GM23248 (cell line): ENCODE results near the gene TMEM266. TPM values are rescaled to one million over a fixed set of nuclear protein-coding genes. Genes with fewer than 3 reads are reported as not detected.

Source experiments
- DNase-seq: peaks from one replicate; pipeline ENCODE4 v3.0.0-alpha.2; 2015
- H2AFZ ChIP-seq: fragments of 200-600 bp; sonication (generic); 2 replicates; pipeline ENCODE4 v1.6.1; 2016; ENCODE audit warnings: antibody characterized with exemption
- H3F3A ChIP-seq: fragments of 200-600 bp; sonication (generic); 2 replicates; pipeline ENCODE4 v1.6.1; 2016; ENCODE audit warnings: mild to moderate bottlenecking, antibody characterized with exemption, mixed run types; ENCODE audit not compliant: insufficient read depth
- H3K27ac ChIP-seq: fragments of 200-600 bp; sonication (generic); 2 replicates; pipeline ENCODE4 v1.5.1; 2016; ENCODE audit warnings: mild to moderate bottlenecking
- H3K27me3 ChIP-seq: fragments of 200-600 bp; sonication (generic); replicated peaks from 2 replicates; pipeline ENCODE4 v1.6.1; 2016; ENCODE audit warnings: mild to moderate bottlenecking; ENCODE audit not compliant: insufficient read depth
- H3K36me3 ChIP-seq: fragments of 200-600 bp; sonication (generic); 2 replicates; pipeline ENCODE4 v1.6.1; 2016; ENCODE audit warnings: low read depth, mild to moderate bottlenecking
- H3K4me1 ChIP-seq: fragments of 200-600 bp; sonication (generic); 2 replicates; pipeline ENCODE4 v1.6.1; 2016; ENCODE audit warnings: mild to moderate bottlenecking; ENCODE audit not compliant: insufficient read depth
- H3K4me2 ChIP-seq: fragments of 200-600 bp; sonication (generic); one replicate; pipeline ENCODE4 v1.6.1; 2016; ENCODE audit warnings: mild to moderate bottlenecking; ENCODE audit not compliant: unreplicated experiment
- H3K4me3 ChIP-seq: fragments of 200-600 bp; sonication (generic); 2 replicates; pipeline ENCODE4 v1.5.1; 2016; ENCODE audit warnings: mild to moderate bottlenecking
- H3K79me2 ChIP-seq: fragments of 200-600 bp; sonication (generic); 2 replicates; pipeline ENCODE4 v1.6.1; 2016; ENCODE audit warnings: mild to moderate bottlenecking; ENCODE audit not compliant: insufficient read depth
- H3K9ac ChIP-seq: fragments of 200-600 bp; sonication (generic); 2 replicates; pipeline ENCODE4 v1.6.1; 2016; ENCODE audit warnings: mild to moderate bottlenecking
- H3K9me2 ChIP-seq: fragments of 200-600 bp; sonication (generic); 2 replicates; pipeline ENCODE4 v1.6.1; 2016; ENCODE audit warnings: mixed run types, mild to moderate bottlenecking, moderate library complexity; ENCODE audit not compliant: insufficient read depth
- H3K9me3 ChIP-seq: fragments of 200-600 bp; sonication (generic); one replicate; pipeline ENCODE4 v1.6.1; 2017; ENCODE audit warnings: low read depth
- H4K20me1 ChIP-seq: fragments of 200-600 bp; sonication (generic); 2 replicates; pipeline ENCODE4 v1.6.0; 2016; ENCODE audit not compliant: insufficient read depth
- EZH2 ChIP-seq: fragments of 200-600 bp; sonication (generic); IDR thresholded peaks from 2 replicates; pipeline ENCODE4 v1.6.1; 2018; ENCODE audit warnings: antibody characterized with exemption, mild to moderate bottlenecking; ENCODE audit not compliant: insufficient read depth, poor library complexity, severe bottlenecking
- EZH2phosphoT487 ChIP-seq: fragments of 200-600 bp; sonication (generic); IDR thresholded peaks from 2 replicates; pipeline ENCODE4 v1.6.1; 2018; ENCODE audit warnings: antibody characterized with exemption, moderate library complexity, mild to moderate bottlenecking, low read depth; ENCODE audit not compliant: insufficient read depth
- WGBS, 2 experiments: methylation state at CpG; one replicate each; pipeline ENCODE4 v1.1.6; 2015 to 2017; ENCODE audit warnings: low lambda C conversion rate in 2 of 2, low coverage in 1 of 2; ENCODE audit errors: missing lambda C conversion rate in 2 of 2; 5-methylcytosine and 5-hydroxymethylcytosine counted together
- in situ Hi-C: fragments of 300-500 bp; cut with MboI; formaldehyde crosslinking; loops from 2 replicates; pipeline ENCODE4 v1.15.0; 2020
- polyA plus RNA-seq: library from polyadenylated mRNA; unstranded; fragments of >200 nt; fragmentation: Nextera tagmentation; extraction: Ambion mirVana; gene quantifications from 2 replicates; pipeline ENCODE4 v1.2.1, GENCODE V29; 2016
- total RNA-seq: library from RNA; depleted of rRNA; stranded (reverse); fragments of >200 nt; shearing (Covaris generic); gene quantifications from 2 replicates; pipeline ENCODE4 v1.2.3, GENCODE V29; 2014

TMEM266 gene
- total and polyA plus RNA-seq, 2 experiments from 2014 or later, result not detected

- WGBS, 2 experiments, result 35 to 51% methylated on average over 6 of the region's 6 CpGs
- Histone ChIP-seq H4K20me1 (no peaks in the 10 kb centered on the region), H3K9me2 (no peaks in the 10 kb centered on the region), H3K36me3 (no peaks in the 10 kb centered on the region), H3K4me2 (no peak overlapping the region), H3K27me3 (peaks cover 26% of the 10 kb centered on the region; the same call in 1 of the 2 replicates), H3K9ac (no peak overlapping the region), H3K27ac (no peak overlapping the region), H3K4me1 (no peaks in the 10 kb centered on the region), H3F3A (no peaks in the 10 kb centered on the region), H2AFZ (no peak overlapping the region), H3K79me2 (no peaks in the 10 kb centered on the region), H3K9me3 (no peaks in the 10 kb centered on the region), H3K4me3 (no peak overlapping the region)
- DNase-seq, result no peak
- in situ Hi-C loops, result no loop called here
- TF ChIP-seq EZH2phosphoT487, result no peak
These were observed 46.1 kb downstream of the TMEM266 start for GRCh38 chr15:76105911-76106310.

DNA sequence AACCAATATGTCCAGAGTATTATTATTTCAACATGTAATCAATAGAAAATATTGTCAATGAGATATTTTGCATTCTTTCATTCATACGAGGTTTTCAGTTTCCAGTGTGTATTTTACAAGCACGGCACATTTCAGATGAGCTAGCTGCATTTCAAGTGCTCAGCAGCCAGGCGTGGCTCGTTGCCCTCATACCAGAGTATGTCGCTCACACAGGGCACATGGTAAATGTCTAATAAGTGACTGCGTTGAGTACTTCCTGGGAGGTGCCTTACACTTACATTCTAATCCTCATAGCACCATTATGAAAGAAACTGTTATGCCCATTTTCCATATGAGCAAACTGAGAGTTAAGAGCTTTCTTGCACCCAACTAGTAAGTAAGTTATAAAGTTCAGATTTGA is 47.4 kb downstream of the TMEM266 start:
- Histone ChIP-seq H4K20me1 (no peaks in the 10 kb centered on the region), H3K9me2 (no peaks in the 10 kb centered on the region), H3K27ac (no peak overlapping the region), H3K36me3 (no peaks in the 10 kb centered on the region), H3K27me3 (peaks cover 17% of the 10 kb centered on the region; the same call in 1 of the 2 replicates), H3K9me3 (no peaks in the 10 kb centered on the region), H3K4me1 (no peaks in the 10 kb centered on the region), H3K4me2 (no peak overlapping the region), H3F3A (no peaks in the 10 kb centered on the region), H3K9ac (no peak overlapping the region), H3K79me2 (no peaks in the 10 kb centered on the region), H2AFZ (no peak overlapping the region), H3K4me3 (no peak overlapping the region)
- peak; percentile 31 for DNase-seq
- TF ChIP-seq EZH2 (no peak), EZH2phosphoT487 (no peak)
- in situ Hi-C loops, result no loop called here
- 40 to 42% methylated on average over 6 of the region's 6 CpGs for WGBS, 2 experiments

- Histone ChIP-seq H3F3A (no peaks in the 10 kb centered on the region), H3K27ac (no peak overlapping the region), H3K4me3 (no peak overlapping the region), H3K4me2 (no peak overlapping the region), H3K27me3 (peaks cover 17% of the 10 kb centered on the region; the same call in 1 of the 2 replicates), H3K9me3 (no peaks in the 10 kb centered on the region), H3K36me3 (no peaks in the 10 kb centered on the region), H2AFZ (no peak overlapping the region), H3K9ac (no peak overlapping the region), H4K20me1 (no peaks in the 10 kb centered on the region), H3K79me2 (no peaks in the 10 kb centered on the region), H3K4me1 (no peaks in the 10 kb centered on the region), H3K9me2 (no peaks in the 10 kb centered on the region)
- 16 to 19% methylated on average over 9 of the region's 9 CpGs for WGBS, 2 experiments
- DNase-seq, result no peak
- no peak for TF ChIP-seq EZH2phosphoT487
- no peak for TF ChIP-seq EZH2
- in situ Hi-C loops, result no loop called here
These were observed 48.4 kb downstream of the TMEM266 start for GRCh38 chr15:76108021-76108723.

- no peaks in the 10 kb centered on the region for H3K79me2 ChIP-seq
- no peak overlapping the region for H3K4me3 ChIP-seq
- no peaks in the 10 kb centered on the region for H3K9me2 ChIP-seq
- H3K4me1 ChIP-seq, result no peaks in the 10 kb centered on the region
- H2AFZ ChIP-seq, result no peak overlapping the region
- in situ Hi-C loops, result no loop called here
- no peak overlapping the region for H3K9ac ChIP-seq
- H3K4me2 ChIP-seq, result no peak overlapping the region
- 37 to 50% methylated on average over 1 of the region's 1 CpG for WGBS, 2 experiments
- H3K36me3 ChIP-seq, result no peaks in the 10 kb centered on the region
- no peaks in the 10 kb centered on the region for H3F3A ChIP-seq
- H3K27me3 ChIP-seq, result 0 out of 2 replicates have a peak, but pooled peaks cover 13% of the 10 kb centered on the region
- H3K9me3 ChIP-seq, result no peaks in the 10 kb centered on the region
- TF ChIP-seq EZH2phosphoT487, result no peak
- TF ChIP-seq EZH2, result no peak
- DNase-seq, result no peak
- H4K20me1 ChIP-seq, result no peaks in the 10 kb centered on the region
- H3K27ac ChIP-seq, result no peak overlapping the region
These were observed 49.3 kb downstream of the TMEM266 start for GRCh38 chr15:76109046-76109445.
